Hepatocyte (in vitro differentiated cells): ENCODE measurements around the gene WNT6.

Source experiments
- EZH2 ChIP-seq: fragments of 200-600 bp; sonication (generic); IDR thresholded peaks from 2 replicates; pipeline ENCODE4 v1.6.1; 2016; ENCODE audit warnings: antibody characterized with exemption, mild to moderate bottlenecking, borderline replicate concordance
- EZH2phosphoT487 ChIP-seq: fragments of 200-600 bp; sonication (generic); IDR thresholded peaks from one replicate; pipeline ENCODE4 v1.6.1; 2018; ENCODE audit warnings: antibody characterized with exemption, mild to moderate bottlenecking, low read depth, moderate library complexity; ENCODE audit not compliant: unreplicated experiment, severe bottlenecking
- TF ChIP-seq, protein P1 (sequence below): fragments of 200-600 bp; sonication (generic); IDR thresholded peaks from 2 replicates; pipeline ENCODE4 v1.5.1; 2016; ENCODE audit warnings: antibody characterized with exemption, mild to moderate bottlenecking; ENCODE audit not compliant: poor library complexity

DNA sequence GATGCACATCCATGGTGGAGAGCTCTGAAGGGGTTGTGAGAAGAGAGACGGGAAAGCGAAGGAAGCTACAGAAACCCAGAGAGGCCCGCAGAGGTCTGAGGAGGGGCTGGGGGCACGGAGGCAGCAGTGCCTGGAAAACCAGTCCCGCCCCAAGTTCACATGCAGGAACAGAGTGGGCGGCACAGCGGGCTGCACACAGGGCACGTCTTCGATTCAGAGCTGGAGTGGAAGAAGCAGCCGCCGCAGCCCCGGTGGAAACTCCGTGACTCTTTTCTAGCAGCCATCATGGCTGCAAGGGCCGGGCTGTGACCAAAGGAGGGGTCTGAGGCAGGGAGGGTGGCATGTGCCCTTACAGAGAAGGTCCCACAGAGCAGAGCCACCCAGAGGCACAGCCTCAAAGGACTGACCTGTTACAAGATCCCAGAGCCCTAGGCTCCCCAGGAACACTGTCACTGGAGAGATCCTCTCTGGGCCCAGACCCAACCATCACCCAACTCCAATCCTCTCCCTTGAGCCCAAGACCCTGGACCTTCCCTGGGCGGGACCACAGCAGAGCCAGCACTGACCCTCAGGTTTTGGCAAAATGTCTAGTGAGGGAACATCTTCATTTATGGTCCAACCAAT lies 38.7 kb upstream of the WNT6 start:
- no peak for TF ChIP-seq EZH2phosphoT487
- TF ChIP-seq, protein P1, sequence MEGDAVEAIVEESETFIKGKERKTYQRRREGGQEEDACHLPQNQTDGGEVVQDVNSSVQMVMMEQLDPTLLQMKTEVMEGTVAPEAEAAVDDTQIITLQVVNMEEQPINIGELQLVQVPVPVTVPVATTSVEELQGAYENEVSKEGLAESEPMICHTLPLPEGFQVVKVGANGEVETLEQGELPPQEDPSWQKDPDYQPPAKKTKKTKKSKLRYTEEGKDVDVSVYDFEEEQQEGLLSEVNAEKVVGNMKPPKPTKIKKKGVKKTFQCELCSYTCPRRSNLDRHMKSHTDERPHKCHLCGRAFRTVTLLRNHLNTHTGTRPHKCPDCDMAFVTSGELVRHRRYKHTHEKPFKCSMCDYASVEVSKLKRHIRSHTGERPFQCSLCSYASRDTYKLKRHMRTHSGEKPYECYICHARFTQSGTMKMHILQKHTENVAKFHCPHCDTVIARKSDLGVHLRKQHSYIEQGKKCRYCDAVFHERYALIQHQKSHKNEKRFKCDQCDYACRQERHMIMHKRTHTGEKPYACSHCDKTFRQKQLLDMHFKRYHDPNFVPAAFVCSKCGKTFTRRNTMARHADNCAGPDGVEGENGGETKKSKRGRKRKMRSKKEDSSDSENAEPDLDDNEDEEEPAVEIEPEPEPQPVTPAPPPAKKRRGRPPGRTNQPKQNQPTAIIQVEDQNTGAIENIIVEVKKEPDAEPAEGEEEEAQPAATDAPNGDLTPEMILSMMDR: no peak
- no peak for TF ChIP-seq EZH2
